ENCODE measurements around the gene ENGASE.

- TF ChIP-seq, protein P1, sequence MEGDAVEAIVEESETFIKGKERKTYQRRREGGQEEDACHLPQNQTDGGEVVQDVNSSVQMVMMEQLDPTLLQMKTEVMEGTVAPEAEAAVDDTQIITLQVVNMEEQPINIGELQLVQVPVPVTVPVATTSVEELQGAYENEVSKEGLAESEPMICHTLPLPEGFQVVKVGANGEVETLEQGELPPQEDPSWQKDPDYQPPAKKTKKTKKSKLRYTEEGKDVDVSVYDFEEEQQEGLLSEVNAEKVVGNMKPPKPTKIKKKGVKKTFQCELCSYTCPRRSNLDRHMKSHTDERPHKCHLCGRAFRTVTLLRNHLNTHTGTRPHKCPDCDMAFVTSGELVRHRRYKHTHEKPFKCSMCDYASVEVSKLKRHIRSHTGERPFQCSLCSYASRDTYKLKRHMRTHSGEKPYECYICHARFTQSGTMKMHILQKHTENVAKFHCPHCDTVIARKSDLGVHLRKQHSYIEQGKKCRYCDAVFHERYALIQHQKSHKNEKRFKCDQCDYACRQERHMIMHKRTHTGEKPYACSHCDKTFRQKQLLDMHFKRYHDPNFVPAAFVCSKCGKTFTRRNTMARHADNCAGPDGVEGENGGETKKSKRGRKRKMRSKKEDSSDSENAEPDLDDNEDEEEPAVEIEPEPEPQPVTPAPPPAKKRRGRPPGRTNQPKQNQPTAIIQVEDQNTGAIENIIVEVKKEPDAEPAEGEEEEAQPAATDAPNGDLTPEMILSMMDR (IDR thresholded peaks at IDR 0.05) = no peak
- TF ChIP-seq EZH2 (IDR thresholded peaks at IDR 0.05) = no peak
- TF ChIP-seq EZH2phosphoT487 (IDR thresholded peaks at IDR 0.05) = no peak
Measured at GRCh38 chr17:79101111-79101673, 26.6 kb downstream of the ENGASE start.

Measured in neural progenitor cell (in vitro differentiated cells).